Fibroblast of skin of right quadriceps (primary cell): ENCODE results near the gene SMCO3.

Experiments used
- DNase-seq: peaks from one replicate; pipeline ENCODE4 v3.0.0-alpha.2; 2013

SMCO3 gene

DNA sequence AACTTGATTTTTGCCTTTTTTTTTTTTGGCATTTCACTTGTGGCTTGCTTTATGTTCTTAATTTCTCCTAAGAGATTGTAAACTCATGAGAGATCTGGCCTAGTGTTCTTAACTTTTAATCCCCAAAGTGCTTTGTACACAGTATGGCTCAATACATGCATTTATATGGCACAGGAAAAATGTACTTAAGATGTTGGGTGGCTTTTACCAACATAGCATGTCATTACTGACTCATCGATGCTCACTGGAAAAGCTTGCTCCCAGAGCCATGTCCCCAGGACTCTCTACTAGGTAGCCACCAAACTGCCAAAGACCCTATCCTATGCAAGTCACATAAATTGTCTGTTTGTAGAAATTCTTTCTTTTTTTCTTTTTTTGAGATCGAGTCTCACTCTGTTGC is 13.1 kb upstream of the SMCO3 start:
- no peak for DNase-seq

DNA sequence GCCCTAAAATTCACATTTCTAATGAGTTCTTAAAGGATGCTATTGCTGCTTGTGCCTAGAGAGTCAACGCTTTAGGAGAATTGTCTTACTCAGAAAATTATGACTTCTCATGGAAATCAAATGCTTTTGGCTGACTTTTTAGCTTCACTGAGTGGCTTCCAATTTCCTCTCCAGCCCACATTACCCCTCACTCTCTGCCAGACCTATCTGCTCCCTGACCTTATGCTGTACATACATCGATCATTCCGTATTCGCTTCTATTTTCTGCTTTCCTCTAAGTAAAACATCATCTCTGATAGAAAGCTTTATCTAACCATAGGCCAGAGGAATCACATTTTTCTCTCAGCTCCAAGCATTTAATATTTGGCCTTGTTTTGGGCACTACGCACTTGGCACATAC is 12.5 kb upstream of the SMCO3 start:
- no peak for DNase-seq

DNA sequence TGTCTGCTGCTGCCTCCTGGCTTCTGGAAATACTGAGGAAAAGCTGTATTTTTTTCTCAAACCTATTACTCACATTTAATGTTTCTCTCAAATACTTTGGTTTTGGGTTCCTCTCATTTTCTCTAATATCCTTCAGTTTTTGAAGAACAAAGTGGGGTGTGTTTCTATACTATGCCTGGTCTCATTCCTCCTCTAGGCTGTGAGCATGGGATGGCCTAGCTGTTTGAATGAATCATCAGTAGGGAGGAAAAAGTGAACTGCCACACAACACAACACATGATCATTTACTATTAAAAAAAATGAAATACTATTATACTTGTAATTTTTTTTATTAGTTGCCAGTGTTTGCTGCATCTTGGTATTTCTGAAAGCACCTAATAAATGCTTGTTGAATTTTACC is 11.3 kb upstream of the SMCO3 start:
- no peak for DNase-seq

DNA sequence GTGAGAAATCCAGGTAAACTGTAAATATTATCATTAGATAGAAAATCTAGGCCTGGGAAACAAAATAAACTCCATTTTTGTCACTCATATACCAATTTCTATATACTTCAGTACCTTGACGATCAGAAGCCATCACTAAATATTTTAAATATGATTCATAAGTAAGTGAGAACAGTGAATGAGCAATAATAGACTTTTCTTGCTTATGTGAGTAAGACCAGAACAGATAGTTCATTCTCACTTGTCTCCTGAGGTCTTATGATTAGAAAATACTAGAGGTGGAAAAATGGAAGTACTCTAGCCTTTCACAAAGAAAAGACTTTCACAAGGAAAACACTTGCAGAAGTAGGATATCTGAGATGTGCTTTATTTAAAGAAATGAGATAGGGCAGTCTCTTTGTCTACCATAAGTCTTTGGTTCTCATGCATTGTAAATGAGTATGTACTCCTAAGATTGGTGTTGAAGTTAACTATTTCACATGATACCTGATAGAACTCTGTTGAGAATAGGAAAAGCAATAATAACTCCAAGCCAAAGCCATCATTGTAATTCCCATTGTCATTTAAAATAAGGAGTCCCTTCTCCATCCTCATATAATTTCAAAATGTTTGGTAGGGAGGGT is 10.1 kb upstream of the SMCO3 start:
- DNase-seq, result no peak

DNA sequence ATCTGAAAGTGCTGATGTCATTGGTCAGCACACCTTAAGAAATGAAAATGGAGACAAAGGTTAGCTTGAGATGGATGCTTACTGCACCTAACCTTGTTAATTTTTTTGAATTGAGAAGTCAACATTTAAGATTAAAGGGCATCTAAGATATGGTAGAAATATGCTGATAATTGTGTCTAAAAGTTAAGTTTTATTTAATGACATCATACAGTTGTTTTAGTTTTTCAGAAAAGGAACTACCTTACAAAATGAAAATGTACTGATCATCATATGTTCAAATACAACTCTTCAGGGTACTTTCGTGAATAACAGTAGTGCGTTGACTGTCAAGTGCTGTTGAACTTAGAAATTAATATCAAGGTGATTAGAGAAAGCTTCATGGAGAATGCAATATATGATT is 2.5 kb downstream of the SMCO3 start:
- no peak for DNase-seq

DNA sequence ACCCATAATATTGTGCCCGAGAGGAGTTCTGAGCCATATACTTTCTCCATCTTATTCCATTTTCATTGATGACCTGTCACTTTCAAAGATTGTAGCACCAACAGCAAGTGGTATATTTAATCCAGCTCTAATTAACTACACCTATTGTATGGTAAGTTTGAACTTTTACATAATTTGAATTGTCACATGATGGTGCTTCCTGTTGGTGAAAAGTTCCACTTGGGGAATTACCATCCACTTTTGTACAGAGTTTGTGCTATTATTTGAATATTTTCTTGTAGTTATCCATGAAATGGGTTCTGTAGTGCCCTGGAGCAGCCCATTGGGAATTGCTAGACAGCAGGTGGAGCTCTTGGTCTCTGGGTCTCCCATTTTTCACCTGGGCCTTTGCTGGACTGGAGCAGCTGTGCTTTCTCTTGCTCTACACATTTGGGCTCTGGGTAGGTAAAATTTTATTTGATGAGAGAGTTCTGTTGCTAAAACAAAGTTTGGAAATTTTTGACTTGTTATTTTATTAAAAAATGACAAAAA is 3.0 kb downstream of the SMCO3 start:
- peak; percentile 6 for DNase-seq

DNA sequence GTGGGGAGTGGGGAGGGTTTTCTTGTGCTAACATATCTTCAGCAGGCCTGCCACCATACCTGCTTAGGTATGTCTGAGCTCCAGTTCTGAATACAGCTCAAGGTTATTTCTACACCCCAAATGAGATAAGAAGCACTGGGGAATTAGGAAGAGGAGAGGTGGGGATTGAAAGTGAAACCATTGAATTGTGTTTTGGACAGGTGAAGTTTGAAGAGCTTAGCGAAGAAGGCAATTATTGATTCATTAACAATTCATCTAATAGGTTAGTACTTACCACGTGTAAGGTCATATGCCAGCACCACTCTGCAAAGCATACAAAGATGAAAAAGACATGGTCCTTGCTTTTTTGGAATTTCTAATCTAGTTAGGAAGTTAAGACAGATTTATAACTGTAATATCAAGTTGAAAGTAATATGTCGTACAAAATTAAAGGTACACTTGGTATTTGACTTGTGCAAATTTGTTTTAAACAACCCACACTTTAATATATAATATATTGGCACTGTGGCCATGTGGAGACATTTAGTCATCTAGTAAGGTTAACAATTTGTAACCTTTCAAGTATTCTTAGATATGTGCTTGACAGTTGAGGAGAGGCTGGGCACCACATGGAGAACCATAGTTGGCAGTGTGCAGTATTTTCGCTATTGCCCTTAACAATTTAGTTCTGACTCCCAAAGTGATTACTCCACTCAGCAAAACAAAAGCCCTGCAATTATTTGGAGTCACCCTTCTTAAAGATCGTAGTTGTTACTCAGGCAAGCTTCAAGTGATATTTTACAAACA is 3.6 kb downstream of the SMCO3 start:
- DNase-seq, result no peak

DNA sequence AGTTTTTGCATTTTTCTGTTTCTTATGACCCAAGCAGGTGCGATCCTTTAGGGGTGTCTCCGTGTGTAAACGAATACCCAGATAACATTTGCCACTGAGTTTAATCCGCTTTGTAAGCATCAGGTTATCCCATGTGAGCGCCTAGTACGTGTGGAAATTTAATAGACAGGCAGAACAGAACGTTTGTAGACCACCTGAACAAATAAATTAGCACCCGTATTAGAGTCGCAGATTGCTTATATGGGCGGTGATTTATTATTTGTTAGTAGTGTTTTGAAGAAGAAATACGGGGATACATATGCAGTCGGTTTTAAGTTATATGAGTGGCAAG is 10.2 kb downstream of the SMCO3 start:
- no peak for DNase-seq

DNA sequence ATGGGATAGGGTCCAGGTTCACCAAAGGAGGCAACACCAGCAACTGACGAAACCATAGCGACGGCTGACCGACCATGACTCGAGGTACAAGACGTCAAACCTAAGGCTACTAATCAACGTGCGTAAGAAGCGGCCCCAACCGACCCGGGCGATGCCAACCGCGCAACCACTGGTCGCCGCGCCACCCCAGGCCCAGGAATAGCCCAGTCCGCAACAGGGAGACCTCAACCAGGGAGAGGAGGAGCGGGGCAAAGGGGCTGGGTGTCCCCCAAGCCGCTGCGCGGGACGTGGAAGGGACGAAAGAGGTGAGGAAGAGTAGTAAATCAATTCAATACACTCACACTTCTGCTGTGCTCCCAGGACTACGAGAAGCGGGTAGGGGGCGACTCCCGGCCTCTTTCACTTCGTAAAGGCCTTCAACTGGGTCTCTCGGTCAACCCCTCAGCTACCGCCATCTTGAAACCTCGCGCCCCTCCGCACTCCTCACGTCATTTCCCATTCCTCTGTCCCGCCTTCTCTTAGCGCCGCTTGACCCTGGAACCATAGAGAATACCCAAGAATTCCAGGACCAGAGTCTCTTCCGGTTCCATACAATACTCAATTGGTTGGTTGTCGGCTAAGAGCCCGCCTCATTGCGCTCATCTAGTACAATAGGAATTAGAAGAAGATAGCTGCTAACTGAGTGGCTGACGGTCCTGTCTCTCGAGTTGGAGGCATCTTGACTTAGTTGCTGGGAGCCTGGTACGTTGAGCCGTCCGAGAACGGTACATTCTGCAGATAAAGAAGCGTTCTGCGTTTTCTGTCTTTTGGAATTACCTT is 10.8 kb downstream of the SMCO3 start, which contains the start of the genes C12orf60 and WBP11:
Gene C12orf60, plus strand, starts transcription at position 660 of the 819 bp plus-strand sequence. CDS start 19,266 bp downstream, outside the sequence.
Gene WBP11, minus strand, starts transcription at position 468 of the 819 bp plus-strand sequence. CDS start 2,095 bp downstream, outside the sequence.
- DNase-seq, result peak; percentile 99

DNA sequence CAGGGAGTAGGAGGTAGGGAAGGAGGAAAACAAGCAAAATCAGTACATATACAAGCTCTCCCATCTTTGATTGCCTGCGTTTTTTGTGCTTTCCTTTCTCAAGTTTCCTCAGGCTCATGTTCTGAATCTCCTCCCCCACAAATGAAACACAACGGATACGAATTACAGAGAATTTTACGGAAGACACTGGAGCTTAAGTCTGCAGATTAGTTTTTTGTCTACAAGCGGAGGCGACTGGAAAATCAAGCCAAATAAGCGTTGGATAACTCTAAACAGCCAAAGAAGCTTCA is 11.3 kb downstream of the SMCO3 start:
- DNase-seq, result no peak

DNA sequence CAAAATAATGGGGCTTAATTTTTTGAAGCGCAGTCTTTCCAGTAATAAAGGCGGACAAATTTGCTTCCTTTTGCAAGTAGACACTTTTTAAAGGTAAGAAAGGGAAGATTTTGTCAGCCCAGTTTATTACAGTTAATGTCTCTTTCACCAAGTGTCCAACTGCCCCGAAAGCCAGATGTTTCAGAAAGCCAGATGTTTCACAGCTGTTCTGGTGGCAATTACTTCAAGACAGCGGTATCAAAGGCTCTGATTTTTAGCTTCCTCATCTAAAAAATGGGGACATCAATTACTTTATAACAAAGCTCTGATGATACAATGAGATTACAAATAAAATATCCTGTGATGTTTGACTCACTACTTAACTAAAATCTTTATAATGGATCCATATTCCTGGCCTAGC is 11.7 kb downstream of the SMCO3 start:
- DNase-seq, result no peak

DNA sequence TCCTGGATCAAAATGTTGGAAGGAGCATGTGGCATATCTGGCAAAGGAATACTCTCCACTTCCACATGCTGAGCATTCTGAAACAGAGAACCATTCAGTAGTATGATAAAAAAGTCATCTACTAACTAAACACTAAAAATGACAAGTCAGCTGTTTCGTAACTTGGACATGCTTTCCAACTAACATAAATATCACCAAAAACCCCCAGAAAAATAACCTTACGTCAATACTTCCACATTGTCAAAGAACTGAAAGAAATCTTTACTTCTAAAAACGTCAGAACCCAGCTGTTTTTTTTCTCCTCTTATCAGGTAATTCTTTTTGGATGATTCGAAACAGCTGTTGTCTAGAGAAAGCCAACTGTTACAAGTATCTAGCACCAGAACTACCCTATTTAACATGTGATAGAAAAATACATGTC is 18.9 kb downstream of the SMCO3 start:
- DNase-seq, result no peak

DNA sequence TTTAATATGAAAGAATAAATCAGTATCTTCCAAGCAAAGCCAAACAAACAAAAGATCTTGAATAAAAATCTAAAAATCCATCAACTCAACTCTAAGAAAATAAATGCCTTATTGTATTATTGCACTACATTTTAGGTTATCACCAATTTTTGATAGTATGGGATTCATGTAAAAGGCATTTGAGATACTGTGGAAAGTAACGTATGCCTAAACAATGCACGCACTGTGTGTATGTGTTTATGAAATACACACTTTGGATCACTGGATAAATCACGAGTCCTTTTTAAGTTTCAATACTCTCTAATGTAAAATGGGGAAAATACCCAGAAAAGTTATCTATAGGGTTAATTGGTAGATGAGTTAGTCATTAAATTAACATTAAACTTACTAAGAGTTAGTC is 28.4 kb downstream of the SMCO3 start:
- DNase-seq, result no peak

DNA sequence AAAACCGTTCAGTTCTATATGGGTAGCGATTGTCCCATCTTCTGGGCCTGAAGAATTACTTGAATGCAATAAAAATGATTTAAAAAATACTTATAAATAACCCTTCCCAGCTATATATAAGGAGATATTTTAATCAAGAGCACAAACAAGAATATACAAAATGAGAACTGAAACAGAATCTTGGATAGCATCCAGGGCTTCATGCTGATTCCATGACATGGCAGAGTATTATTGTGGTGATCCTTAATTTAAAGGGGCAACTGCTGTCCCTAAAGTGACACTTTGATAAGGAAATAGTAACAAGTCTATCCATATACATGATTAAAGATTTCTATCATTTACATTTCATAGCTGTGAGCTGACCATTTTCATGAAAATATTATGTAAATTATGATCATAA is 29.5 kb downstream of the SMCO3 start:
- no peak for DNase-seq

DNA sequence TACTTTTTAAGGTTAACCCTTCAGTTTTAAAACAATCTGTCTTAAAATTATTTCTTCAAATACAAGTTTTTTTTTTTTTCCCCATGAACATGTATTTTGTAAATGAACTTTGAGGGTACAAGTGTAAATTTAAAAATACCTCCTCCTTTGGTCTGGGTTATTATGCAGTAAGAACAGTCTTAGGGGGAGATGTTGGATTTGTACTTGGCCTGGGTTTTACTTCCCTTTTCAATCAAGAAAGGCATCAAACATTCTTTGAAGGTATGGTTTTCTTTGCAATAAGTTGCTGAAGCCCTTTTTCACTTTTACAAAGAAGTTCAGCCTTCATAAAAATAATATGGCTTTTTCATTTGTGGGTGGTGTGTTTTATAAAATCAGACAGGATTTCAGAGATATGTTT is 31.2 kb downstream of the SMCO3 start:
- DNase-seq, result no peak

DNA sequence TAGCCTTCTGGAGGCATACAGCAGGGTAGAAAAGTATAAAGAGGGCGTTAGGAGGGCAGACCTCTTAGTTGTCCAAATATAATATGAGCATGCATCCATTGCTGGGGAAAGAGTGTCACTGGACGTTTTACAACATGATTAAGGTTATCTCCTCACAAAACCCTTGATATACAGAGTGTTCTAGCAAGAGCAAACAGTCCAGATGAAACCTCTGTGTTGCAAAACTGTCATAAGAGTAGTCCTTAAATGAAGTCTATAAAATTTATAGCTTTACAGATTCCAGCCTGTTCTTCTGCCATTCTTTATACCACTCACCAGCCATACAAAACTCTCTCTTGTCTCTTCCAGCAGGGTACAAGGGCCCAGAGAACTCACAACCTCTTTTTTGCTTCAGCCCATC is 32.4 kb downstream of the SMCO3 start:
- no peak for DNase-seq

DNA sequence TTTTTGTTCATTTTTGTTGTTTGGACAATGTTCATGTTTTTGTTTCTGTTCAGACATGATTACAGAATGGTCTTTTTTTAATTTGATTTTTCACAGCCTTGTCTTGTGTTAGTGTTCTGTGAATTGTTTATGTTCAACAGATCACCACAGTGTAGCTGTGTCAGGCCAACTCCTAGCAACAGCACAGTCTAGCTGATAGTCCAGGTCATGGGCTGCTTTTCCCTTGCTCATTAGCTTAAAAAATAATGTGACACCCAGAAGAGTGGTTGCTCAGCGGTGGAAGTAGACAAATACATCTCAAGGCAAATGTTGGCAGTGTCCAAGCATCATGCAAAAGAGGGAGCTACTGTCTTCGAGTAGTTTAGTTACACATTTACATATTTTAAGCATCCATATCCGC is 33.1 kb downstream of the SMCO3 start:
- no peak for DNase-seq

DNA sequence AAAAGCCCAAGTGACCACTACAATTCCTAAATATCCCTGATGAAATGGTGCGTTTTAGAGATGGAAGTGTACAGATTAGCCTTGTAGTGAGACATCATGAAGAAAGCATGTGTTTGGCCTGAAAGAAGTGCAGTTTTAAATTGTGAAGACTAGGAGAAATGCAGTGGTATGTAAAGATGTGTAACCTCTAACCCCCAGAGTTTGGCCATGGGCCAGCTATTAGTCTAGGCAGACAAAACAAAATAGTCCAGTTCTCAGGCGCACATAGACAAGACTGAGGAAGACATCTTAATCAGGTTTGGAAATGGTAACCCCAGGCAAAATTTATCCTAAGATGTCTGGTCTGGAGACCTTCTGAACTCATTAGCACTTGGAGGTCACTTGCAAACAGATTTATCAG is 34.1 kb downstream of the SMCO3 start:
- DNase-seq, result no peak

DNA sequence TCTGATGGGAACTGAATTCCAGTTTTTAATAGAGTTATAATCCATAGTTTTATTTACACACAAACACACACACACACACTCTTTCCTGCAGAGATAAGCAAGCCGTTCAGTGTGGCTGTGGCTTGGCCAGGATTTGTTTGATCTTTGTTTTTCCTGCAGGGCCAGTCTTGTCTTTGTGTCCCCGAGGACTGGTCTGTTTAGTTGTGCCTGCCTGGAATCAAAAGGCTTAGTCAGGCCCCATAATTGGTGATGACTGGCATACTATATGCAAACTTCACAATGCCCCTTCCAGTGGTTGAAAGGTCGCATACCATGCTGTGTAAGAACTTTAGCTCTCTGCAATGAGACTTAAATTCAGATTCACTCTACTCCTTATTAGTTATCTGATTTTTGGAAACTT is 36.7 kb downstream of the SMCO3 start:
- peak; percentile 3 for DNase-seq

DNA sequence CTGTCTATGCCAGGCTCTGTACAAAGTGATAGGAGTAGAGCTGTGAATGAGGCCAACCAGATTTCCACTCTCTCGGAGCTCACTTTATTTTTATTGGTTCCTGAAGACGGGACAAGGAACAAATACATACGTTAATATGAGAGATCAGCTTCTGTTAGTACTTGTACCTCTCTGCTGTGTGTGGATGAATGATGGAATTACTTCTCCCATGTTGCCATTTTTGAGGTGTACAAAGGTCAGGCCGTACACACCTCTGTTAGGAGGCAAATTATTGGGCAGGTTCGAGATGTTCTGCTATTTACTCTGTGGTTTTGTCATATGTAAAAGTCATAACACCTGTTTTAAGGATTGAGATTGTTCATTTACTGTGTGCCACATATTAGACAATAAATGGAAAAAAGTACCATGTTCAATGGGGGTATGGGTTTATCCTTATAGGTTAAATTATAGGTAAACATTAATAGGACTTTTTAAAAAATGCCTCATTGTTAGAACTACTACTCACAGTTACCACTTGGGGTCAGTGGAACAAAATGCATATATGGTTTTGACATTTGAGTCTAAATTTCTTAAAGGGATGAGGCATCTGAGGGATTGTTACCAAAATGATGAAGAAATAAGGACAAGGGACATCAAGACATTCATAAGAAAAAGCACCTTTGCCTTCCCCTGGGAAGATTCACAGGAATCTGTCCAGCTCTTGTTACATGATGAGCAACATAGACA is 37.6 kb downstream of the SMCO3 start:
- DNase-seq, result peak; percentile 8

DNA sequence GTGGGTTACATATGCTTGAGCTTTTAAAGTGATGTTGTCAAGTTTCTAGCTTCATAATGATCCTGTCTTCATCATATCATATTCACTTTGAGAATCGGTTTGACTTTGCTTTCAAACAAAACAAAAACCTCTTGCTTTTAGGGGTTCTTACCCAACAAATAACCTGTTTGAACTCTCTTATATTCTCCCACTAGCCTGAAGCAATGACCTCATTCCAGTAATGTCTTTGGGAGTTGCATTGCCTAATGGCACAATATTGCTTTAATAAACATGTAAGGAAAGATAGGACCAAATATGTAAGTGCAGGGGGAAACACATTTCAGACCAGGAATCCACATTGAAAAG is 38.4 kb downstream of the SMCO3 start:
- DNase-seq, result no peak

DNA sequence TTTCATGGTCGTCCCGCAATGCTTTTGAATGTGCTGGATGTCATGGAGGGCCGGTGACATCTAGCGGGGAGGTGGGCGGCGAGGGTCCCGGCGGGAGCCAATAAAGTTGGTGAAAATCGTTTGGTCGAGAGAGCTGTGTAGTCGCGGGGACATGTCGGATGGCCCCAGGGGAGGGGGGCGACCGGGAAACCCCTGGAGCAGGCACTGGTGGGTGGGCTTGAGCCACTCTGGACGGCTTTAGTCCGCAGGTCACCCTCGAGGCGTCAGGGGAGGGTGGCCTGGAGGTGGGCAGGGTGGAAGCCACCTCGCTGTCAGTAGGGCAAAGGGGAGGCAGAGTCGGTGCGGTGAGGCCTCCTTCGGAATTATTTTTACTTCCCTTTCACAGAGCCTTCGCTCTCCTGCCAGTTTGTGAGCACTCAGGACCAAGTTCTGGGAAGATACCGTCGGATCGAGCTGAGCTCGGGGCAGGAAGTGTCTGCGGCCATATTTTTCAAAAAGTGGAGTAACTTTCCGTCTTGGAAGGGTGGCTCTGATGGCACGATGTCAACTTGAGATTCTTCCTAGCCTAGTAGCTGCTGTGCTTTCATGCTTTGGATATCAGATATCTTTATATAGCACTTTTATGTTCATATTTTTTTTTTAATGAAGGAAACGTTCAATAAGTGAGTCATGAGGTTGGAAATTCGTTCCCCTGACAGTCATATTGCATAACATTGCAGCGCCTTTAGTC is 38.9 kb downstream of the SMCO3 start:
- peak; percentile 76 for DNase-seq
